ENCODE data around the gene ZNF331.

The ZNF331 gene

GRCh38 chr19:53525922-53526321 lies 12.0 kb upstream of the ZNF331 start:
- no peak overlapping the region for H3K4me3 ChIP-seq (ENCODE audit: low read length)
- DNase-seq (ENCODE audit: low read depth): no peak
- no peak for TF ChIP-seq CTCF (IDR thresholded peaks at IDR 0.05; ENCODE audit: insufficient read depth, low read depth, low read length, missing control alignments)

- H3K4me3 ChIP-seq (ENCODE audit: low read length): no peak overlapping the region
- no peak for DNase-seq (ENCODE audit: low read depth)
- TF ChIP-seq CTCF (IDR thresholded peaks at IDR 0.05; ENCODE audit: insufficient read depth, low read depth, low read length, missing control alignments): no peak
Measured at GRCh38 chr19:53530622-53531021, 7.3 kb upstream of the ZNF331 start.

- no peak for DNase-seq (ENCODE audit: low read depth)
- no peak overlapping the region for H3K4me3 ChIP-seq (ENCODE audit: low read length)
- TF ChIP-seq CTCF (IDR thresholded peaks at IDR 0.05; ENCODE audit: insufficient read depth, low read depth, low read length, missing control alignments): no peak
Measured at GRCh38 chr19:53531457-53531856, 6.5 kb upstream of the ZNF331 start.

GRCh38 chr19:53532362-53532761 lies 5.6 kb upstream of the ZNF331 start:
- H3K4me3 ChIP-seq (ENCODE audit: low read length): no peak overlapping the region
- TF ChIP-seq CTCF (IDR thresholded peaks at IDR 0.05; ENCODE audit: insufficient read depth, low read depth, low read length, missing control alignments): no peak
- no peak for DNase-seq (ENCODE audit: low read depth)

GRCh38 chr19:53536225-53536548 lies 1.8 kb upstream of the ZNF331 start:
- H3K4me3 ChIP-seq (ENCODE audit: low read length): no peak overlapping the region
- DNase-seq (ENCODE audit: low read depth): no peak
- no peak for TF ChIP-seq CTCF (IDR thresholded peaks at IDR 0.05; ENCODE audit: insufficient read depth, low read depth, low read length, missing control alignments)

- no peak for DNase-seq (ENCODE audit: low read depth)
- TF ChIP-seq CTCF (IDR thresholded peaks at IDR 0.05; ENCODE audit: insufficient read depth, low read depth, low read length, missing control alignments): no peak
- H3K4me3 ChIP-seq (ENCODE audit: low read length): peak overlapping the region; percentile 71
Measured at GRCh38 chr19:53537121-53537520, 824 bp upstream of the ZNF331 start.

- peak overlapping the region; percentile 71 for H3K4me3 ChIP-seq (ENCODE audit: low read length)
- no peak for TF ChIP-seq CTCF (IDR thresholded peaks at IDR 0.05; ENCODE audit: insufficient read depth, low read depth, low read length, missing control alignments)
- DNase-seq (ENCODE audit: low read depth): no peak
Measured at GRCh38 chr19:53538378-53539109, 599 bp downstream of the ZNF331 start.

Measured in epithelial cell of esophagus (primary cell).